Activated CD8-positive, alpha-beta memory T cell treated with anti-CD3 and anti-CD28 coated beads, Interleukin-2, amount 10 ng/mL, durations not matched to agents 7 days and 5 days (primary cell): ENCODE measurements around the gene SHISA4. TPM values are rescaled to one million over a fixed set of nuclear protein-coding genes. Genes with fewer than 3 reads are reported as not detected.

Experiments
- ATAC-seq: fragments of 150-1000 bp; cut with Tn5 transposase; one replicate; pipeline ENCODE4 v1.10.0; 2021; ENCODE audit warnings: moderate library complexity
- CTCF ChIA-PET: fragments of 350-600 bp; sonication (Branson Sonifier 250); formaldehyde crosslinking; loops from one replicate; lab custom pipeline; 2021; ENCODE audit warnings: antibody characterized with exemption; lab: Charles Lee
- DNase-seq: peaks from one replicate; pipeline ENCODE4 v3.0.0-alpha.2; 2020
- H3K27ac Mint-ChIP-seq: one replicate; pipeline ENCODE4 v1.8.0; 2021; ENCODE audit warnings: mild to moderate bottlenecking, mixed read lengths
- H3K27me3 Mint-ChIP-seq: one replicate; pipeline ENCODE4 v1.8.0; 2021; ENCODE audit warnings: mixed read lengths
- H3K36me3 Mint-ChIP-seq: one replicate; pipeline ENCODE4 v1.8.0; 2021; ENCODE audit warnings: mild to moderate bottlenecking, mixed read lengths
- H3K4me1 Mint-ChIP-seq: one replicate; pipeline ENCODE4 v1.8.0; 2021; ENCODE audit warnings: mixed read lengths
- H3K4me3 Mint-ChIP-seq: one replicate; pipeline ENCODE4 v1.8.0; 2021; ENCODE audit warnings: mild to moderate bottlenecking, moderate library complexity, mixed read lengths
- H3K9me3 Mint-ChIP-seq: one replicate; pipeline ENCODE4 v1.8.0; 2022; ENCODE audit warnings: low read depth, mixed read lengths
- total RNA-seq, 2 experiments: library from RNA; stranded (reverse); gene quantifications; one replicate each; pipeline ENCODE4 v1.2.3, GENCODE V29; 2021

SHISA4 gene
- total RNA-seq, 2 experiments from 2014 or later: 0.32 to 0.54 TPM

DNA sequence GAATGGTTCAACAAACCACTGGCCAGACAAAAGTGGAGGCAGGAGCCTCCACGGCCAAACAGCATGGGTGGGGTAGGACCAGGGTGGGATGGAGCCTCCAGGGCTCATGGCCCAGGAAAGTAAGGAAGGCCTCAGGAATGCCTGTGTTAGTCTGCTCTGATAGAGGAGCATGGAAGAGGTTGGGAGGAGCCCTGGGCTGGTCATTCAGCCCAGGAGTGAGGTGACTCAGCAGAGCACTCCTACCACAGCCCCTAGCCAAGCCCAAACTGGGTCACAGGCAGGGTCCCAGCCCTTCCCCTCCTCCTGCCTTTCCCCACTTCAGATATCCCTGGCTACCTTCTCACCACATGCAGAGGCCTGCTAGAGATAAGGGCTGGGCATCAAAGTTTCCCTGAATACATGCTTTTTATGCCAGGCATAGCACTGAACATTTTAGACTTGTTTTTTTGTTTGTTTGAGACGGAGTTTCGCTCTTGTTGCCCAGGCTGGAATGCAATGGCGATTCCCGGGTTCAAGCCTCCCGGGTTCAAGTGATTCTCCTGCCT lies 3.1 kb upstream of the SHISA4 start:
- DNase-seq (no peak), ATAC-seq (no peak)
- CTCF ChIA-PET: interaction anchor here (1.4 to 5.5 kb wide), 2 partner anchors 10 to 88 kb away, joined by 3 to 46 read pairs; no protein-coding TSS in a partner anchor
- Mint-ChIP-seq H3K27ac (no peak overlapping the region), H3K27me3 (peaks cover 45% of the 10 kb centered on the region), H3K4me1 (peaks cover 8% of the 10 kb centered on the region), H3K9me3 (no peaks in the 10 kb centered on the region), H3K36me3 (no peaks in the 10 kb centered on the region), H3K4me3 (no peak overlapping the region)

DNA sequence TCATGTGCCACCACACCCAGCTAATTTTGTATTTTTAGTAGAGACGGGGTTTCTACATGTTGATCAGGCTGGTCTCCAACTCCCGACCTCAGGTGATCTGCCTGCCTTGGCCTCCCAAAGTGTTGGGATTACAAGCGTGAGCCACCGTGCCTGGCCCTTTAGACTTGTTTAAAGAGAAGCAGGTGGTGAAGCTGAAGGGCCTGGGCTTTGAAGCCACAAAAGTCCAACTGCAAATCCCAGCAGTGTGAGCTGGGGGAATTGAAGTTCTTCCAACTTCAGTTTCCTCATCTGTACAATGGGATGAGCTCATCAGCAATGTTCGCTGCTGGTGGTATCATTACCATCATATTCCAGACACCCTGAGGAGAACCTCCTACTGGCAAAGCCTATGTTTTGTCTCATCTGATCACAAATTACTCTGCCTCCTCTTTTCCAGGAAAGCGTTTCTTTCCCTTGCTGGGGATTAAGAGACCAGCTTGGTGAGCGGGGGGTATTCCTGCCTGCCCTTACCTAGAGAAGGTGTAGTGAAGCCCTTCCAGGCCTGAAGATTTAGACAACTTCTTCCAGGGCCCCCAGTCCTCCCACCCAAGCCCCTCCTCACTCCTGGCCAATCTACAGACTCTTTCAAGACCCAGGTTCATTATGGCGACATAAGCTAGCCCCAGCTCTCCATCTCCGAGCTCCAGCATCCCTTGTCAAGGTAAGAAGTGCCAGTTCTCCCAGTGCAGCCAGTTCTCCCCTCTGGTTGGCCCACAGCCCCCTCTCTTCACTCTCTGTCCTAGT lies 2.4 kb upstream of the SHISA4 start:
- Mint-ChIP-seq H3K27ac (no peak overlapping the region), H3K36me3 (no peaks in the 10 kb centered on the region), H3K27me3 (peaks cover 47% of the 10 kb centered on the region), H3K9me3 (no peaks in the 10 kb centered on the region), H3K4me1 (peaks cover 8% of the 10 kb centered on the region), H3K4me3 (no peak overlapping the region)
- DNase-seq (no peak), ATAC-seq (no peak)
- CTCF ChIA-PET: interaction anchor here (0.7 to 5.5 kb wide), 6 partner anchors 9 to 91 kb away, joined by 3 to 46 read pairs (median 4); no protein-coding TSS in a partner anchor

DNA sequence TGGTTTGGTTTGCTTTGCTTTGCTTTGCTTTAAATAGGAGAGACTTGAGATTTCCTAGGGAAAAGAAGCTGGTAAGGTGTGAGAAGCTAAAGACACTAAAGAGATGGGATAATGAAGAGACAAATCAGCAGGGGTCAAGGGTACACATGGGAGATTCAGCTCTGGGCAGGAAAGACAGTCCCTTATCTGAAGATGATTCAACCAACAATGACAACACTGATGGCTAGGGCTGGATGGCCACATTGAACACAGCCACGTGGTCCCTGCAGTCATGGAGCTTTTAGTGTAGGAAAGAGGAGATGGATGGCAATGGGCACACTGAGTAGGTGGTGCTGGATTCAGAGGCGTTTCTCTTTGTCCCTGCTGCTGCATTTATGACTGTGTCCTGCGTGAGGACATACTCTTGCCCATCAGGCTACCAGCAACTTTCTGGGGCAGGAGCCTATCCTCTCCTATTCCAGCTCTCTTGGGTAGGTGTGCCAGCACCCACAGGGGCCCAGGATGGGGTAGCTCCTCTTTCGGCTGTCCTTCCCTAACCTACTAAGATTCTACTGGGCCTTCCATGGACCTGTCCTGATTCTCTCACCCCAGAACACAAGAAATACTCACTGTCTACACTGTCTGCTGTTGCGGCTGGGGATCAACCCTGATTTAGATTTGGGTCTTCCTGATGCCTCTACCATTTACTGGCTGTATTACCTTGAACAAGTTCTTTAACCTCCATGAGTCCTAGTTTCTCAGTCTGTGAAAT lies 1.4 kb upstream of the SHISA4 start:
- Mint-ChIP-seq H3K9me3 (no peaks in the 10 kb centered on the region), H3K27ac (no peak overlapping the region)
- CTCF ChIA-PET: interaction anchor here (0.9 to 5.5 kb wide), 5 partner anchors 8 to 86 kb away, joined by 3 to 46 read pairs (median 4); no protein-coding TSS in a partner anchor

DNA sequence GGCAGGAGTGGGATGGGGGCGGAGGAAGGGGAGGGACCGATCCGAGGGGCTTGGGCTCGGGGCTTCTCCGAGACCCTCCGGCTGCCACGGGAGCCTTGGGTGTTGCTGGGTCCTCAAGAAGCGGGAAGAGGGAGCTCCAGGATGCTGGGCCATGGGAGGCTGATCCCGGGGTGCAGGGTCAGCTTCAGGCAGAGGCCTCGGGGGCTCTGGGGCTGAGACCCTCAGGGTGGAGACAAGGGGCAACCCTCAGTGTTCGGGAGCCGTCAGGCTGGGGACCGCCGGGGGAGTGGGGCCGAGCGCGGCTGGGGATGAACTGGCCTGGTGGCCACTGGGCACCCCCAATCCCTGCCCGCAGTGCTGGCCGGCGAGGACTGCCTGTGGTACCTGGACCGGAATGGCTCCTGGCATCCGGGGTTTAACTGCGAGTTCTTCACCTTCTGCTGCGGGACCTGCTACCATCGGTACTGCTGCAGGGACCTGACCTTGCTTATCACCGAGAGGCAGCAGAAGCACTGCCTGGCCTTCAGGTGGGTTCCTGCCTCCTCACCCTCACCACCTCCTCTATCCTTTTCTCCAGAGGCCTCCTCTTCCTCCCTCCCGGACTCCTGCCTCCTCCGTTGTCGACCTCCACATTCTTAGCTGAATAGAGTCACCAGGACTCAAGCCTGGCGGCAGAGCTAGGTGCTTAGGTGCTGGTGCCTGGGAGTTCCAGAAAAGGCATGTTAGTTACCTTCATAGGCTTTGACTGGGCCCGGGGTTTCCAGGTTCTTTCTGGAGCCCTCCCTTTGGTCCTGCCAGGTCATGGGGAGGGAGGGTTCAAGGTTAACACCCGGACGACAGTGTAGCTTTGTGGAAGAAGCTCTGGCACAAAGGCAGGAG lies 631 bp downstream of the SHISA4 start:
- CTCF ChIA-PET: interaction anchor here (1.1 to 1.2 kb wide), 3 partner anchors 12 to 118 kb away, joined by 4 to 7 read pairs (median 5); no protein-coding TSS in a partner anchor
- ATAC-seq (no peak), DNase-seq (no peak)
- Mint-ChIP-seq H3K4me3 (peak overlapping the region; percentile 19), H3K4me1 (peaks cover 2% of the 10 kb centered on the region), H3K9me3 (no peaks in the 10 kb centered on the region), H3K27ac (no peak overlapping the region), H3K27me3 (peaks cover 55% of the 10 kb centered on the region), H3K36me3 (no peaks in the 10 kb centered on the region)

More for the DNA sequence above, 1.4 kb upstream of the SHISA4 start:
- no peaks in the 10 kb centered on the region for H3K36me3 Mint-ChIP-seq
- H3K4me3 Mint-ChIP-seq: no peak overlapping the region
- H3K4me1 Mint-ChIP-seq: peaks cover 8% of the 10 kb centered on the region
- DNase-seq: no peak
- ATAC-seq: no peak
- H3K27me3 Mint-ChIP-seq: peaks cover 52% of the 10 kb centered on the region

DNA sequence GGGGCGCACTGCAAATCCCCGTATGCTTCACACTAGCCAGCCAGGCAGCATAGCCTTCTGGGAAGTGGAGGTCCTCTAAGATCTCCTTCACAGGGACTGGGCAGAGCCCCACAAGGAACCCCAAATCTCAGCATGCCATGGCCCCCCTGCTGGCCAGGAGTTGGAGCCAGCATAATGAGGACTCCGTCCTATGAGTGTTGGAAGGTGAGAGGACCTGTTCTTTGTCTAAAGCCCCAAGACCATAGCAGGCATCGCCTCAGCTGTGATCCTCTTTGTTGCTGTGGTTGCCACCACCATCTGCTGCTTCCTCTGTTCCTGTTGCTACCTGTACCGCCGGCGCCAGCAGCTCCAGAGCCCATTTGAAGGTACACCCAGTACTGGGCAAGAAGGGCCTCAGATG lies 1.5 kb downstream of the SHISA4 start:
- Mint-ChIP-seq H3K27ac (no peak overlapping the region), H3K9me3 (no peaks in the 10 kb centered on the region), H3K36me3 (no peaks in the 10 kb centered on the region), H3K4me3 (no peak overlapping the region), H3K4me1 (peaks cover 2% of the 10 kb centered on the region), H3K27me3 (peaks cover 53% of the 10 kb centered on the region)
- ATAC-seq: no peak
- DNase-seq: no peak
- CTCF ChIA-PET: interaction anchor here (1.1 to 1.5 kb wide), 4 partner anchors 12 to 119 kb away, joined by 3 to 7 read pairs (median 4); no protein-coding TSS in a partner anchor

DNA sequence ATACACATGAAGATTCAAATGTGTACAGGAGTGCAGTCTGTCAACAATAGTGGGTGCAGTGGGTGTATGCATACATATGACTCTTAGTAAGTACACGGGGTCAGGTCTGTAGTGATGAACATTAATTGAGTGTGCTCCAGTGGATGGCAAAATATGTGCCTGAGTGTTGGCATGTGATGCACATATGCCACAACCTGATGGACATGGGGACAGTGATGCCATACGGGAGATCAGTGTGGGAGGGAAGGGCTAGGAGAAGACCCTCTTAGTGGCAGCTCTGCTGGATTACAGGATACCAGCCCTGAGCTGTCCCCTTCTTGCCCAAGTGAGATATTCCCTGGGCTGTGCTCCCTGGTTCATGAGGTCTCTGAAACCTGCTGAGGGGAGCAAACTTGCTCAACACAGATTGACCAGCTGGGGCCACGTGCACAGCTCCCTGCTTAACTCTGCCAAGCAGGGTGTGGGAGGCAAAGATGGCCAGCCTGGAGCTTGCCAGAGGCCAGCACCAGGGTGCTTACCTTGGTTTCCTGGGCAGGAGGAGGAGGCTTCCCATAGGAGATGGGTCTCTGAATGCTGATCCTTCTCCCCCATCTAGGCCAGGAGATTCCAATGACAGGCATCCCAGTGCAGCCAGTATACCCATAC lies 2.2 kb downstream of the SHISA4 start:
- ATAC-seq (no peak), DNase-seq (no peak)
- Mint-ChIP-seq H3K27ac (no peak overlapping the region), H3K9me3 (no peaks in the 10 kb centered on the region), H3K36me3 (no peaks in the 10 kb centered on the region), H3K27me3 (peaks cover 47% of the 10 kb centered on the region), H3K4me1 (peaks cover 3% of the 10 kb centered on the region), H3K4me3 (no peak overlapping the region)
- CTCF ChIA-PET: interaction anchor here (1.5 to 2.3 kb wide), 2 partner anchors 63 to 82 kb away, joined by 3 to 9 read pairs; no protein-coding TSS in a partner anchor

DNA sequence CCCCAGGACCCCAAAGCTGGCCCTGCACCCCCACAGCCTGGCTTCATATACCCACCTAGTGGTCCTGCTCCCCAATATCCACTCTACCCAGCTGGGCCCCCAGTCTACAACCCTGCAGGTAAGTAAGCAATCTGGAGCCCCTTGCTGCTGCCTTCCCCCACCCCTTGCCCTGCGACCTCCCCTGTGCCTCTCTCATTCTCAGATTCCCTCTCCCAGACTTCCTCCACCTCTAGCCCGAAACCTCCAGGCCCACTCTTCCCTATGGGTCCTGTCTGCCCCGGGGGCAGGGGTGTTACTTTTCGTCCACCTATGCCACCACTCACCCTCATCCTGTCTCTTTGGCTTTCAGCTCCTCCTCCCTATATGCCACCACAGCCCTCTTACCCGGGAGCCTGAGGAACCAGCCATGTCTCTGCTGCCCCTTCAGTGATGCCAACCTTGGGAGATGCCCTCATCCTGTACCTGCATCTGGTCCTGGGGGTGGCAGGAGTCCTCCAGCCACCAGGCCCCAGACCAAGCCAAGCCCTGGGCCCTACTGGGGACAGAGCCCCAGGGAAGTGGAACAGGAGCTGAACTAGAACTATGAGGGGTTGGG lies 2.9 kb downstream of the SHISA4 start:
- ATAC-seq: no peak
- no peak for DNase-seq
- Mint-ChIP-seq H3K27me3 (peaks cover 45% of the 10 kb centered on the region), H3K36me3 (no peaks in the 10 kb centered on the region), H3K9me3 (no peaks in the 10 kb centered on the region), H3K4me3 (no peak overlapping the region), H3K4me1 (peaks cover 9% of the 10 kb centered on the region), H3K27ac (no peak overlapping the region)
- CTCF ChIA-PET: interaction anchor here (1.1 to 2.3 kb wide), 4 partner anchors 11 to 82 kb away, joined by 3 to 9 read pairs (median 4); no protein-coding TSS in a partner anchor

DNA sequence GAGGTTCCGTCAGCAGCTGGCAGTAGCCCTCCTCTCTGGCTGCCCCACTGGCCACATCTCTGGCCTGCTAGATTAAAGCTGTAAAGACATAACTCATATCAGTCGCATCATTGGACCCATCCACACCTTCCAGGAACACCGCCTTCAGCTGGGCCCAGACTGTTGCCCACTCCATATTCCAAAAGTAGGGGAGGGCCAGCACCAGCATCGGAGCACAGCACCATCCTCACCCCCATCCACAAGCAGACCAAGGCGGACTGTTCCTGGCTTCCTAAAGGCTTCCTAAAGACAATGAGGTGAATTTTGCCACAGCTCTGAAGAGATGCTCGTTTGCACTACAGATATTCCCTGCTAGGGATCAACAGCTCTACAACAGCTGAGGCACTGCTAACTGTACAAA lies 3.5 kb downstream of the SHISA4 start:
- Mint-ChIP-seq H3K36me3 (no peaks in the 10 kb centered on the region), H3K4me1 (peaks cover 14% of the 10 kb centered on the region), H3K9me3 (no peaks in the 10 kb centered on the region), H3K4me3 (no peak overlapping the region), H3K27ac (no peak overlapping the region), H3K27me3 (peaks cover 39% of the 10 kb centered on the region)
- no peak for ATAC-seq
- CTCF ChIA-PET: interaction anchor here (0.7 to 2.3 kb wide), 4 partner anchors 10 to 81 kb away, joined by 3 to 9 read pairs (median 4); no protein-coding TSS in a partner anchor
- no peak for DNase-seq

DNA sequence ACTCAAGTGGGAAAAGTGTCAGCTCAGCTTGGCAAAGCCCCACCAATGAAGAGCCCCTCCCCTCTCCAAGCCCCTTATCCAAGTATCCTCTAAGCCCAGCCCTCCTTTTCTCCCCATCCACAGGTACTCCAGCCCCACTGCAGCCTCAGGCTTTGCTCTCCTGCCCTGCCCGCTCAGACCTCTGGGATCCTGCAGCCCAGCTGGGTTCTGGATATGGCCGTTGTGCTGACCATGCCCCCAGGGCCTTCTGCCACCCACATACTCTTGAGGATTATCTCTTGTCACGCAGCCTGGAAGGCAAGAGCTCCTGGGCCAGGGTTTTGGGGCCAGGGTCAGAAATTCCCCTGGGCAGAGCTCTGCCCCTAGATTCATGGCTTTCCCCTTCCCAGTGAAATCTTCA lies 4.7 kb downstream of the SHISA4 start:
- CTCF ChIA-PET: interaction anchor here (1.0 to 6.6 kb wide), 6 partner anchors 10 to 106 kb away, joined by 3 to 157 read pairs (median 6); no protein-coding TSS in a partner anchor
- Mint-ChIP-seq H3K4me1 (peaks cover 14% of the 10 kb centered on the region), H3K36me3 (no peaks in the 10 kb centered on the region), H3K27ac (no peak overlapping the region), H3K27me3 (peaks cover 27% of the 10 kb centered on the region), H3K4me3 (no peak overlapping the region), H3K9me3 (no peaks in the 10 kb centered on the region)
- no peak for DNase-seq
- ATAC-seq: no peak

DNA sequence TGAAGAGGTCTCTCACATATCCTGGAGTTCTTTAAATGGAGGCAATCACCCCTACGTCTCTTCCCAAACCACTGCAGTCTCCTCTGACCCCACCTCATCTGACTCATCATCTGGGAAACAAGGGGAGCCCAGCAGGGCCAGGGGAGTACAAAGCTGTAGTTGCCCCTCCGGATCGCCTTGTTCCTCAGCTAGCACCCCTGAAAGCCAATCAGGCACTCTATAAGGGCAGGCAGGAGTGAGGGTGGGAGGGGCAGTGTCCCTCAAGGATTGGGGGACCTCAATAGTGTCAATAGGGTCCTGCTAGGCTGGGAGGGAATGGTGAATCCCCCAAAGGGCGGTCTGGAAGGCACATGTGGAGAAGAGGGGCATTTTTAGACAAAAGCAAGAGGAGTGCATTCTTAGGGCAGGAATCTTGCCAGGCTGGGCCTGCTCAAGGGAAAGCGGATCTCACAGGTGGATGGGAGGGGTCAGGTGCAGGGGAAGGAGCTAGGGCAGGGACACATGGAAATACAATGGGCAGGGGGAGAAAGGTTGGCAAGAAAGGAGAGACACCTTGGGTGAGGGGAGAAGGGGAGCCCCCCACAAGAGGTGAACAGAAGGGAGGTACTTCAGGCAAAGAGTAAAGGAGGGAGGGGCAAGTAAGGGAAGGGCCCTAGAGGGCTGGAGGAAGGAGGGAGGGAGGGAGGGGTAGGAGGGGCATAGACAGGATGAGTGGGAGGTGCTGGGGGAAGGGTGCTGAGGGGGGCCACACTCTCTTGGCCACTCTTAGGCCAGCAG lies 5.8 kb downstream of the SHISA4 start:
- ATAC-seq (no peak), DNase-seq (no peak)
- H3K4me1 Mint-ChIP-seq: peaks cover 13% of the 10 kb centered on the region
- no peaks in the 10 kb centered on the region for H3K9me3 Mint-ChIP-seq
- H3K4me3 Mint-ChIP-seq: no peak overlapping the region
- no peaks in the 10 kb centered on the region for H3K36me3 Mint-ChIP-seq
- peaks cover 20% of the 10 kb centered on the region for H3K27me3 Mint-ChIP-seq
- CTCF ChIA-PET: interaction anchor here (0.7 to 6.6 kb wide), 23 partner anchors 10 to 110 kb away, joined by 3 to 157 read pairs (median 9); partner anchors contain the start of genes LMOD1 and TIMM17A
- no peak overlapping the region for H3K27ac Mint-ChIP-seq

DNA sequence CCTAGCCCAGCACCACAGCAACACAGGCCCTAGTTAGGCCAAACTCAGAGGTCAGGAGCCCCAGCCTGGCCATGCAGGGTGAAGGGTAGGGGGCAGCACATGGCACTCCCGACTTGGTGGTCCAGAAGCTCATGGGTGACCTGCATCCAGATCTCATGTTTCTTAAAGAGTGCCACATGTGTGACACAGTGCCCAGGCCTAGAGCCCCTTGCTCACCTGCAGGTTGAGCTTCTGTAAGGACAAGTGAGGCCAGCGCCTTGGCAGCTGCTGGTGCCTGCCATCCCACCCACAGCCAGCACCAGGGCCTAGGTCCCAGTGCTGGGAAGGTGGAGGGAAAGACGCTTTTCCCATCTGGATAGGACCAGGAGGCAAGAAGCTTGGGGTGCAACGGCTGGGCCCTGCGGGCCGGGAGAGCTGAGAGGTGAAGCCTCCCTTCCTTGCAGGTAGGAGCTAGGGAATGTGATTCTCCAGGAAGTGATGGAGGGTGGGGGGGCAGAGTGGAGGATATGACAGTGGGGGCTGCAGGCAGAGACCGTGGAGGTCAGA lies 6.5 kb downstream of the SHISA4 start:
- H3K4me3 Mint-ChIP-seq: no peak overlapping the region
- no peaks in the 10 kb centered on the region for H3K9me3 Mint-ChIP-seq
- CTCF ChIA-PET: interaction anchor here (0.6 to 6.6 kb wide), 44 partner anchors 10 to 941 kb away, joined by 3 to 157 read pairs (median 5); partner anchors contain the start of genes ELF3, LMOD1, RNPEP and TIMM17A
- peaks cover 20% of the 10 kb centered on the region for H3K27me3 Mint-ChIP-seq
- DNase-seq (no peak), ATAC-seq (no peak)
- H3K4me1 Mint-ChIP-seq: peaks cover 12% of the 10 kb centered on the region
- no peaks in the 10 kb centered on the region for H3K36me3 Mint-ChIP-seq
- peak overlapping the region; percentile 41 for H3K27ac Mint-ChIP-seq
